Neuron (in vitro differentiated cells): Measurements from ENCODE around the gene AKAP4.

Experiments
- H2AFZ ChIP-seq: one replicate; pipeline ENCODE4 v1.6.1; 2013; ENCODE audit warnings: low read depth, mild to moderate bottlenecking, inconsistent platforms, low read length, moderate library complexity
- H3K27me3 ChIP-seq: one replicate; pipeline ENCODE4 v1.6.1; 2013; ENCODE audit warnings: low read length; ENCODE audit not compliant: insufficient read depth
- H3K36me3 ChIP-seq: one replicate; pipeline ENCODE4 v1.6.1; 2013; ENCODE audit warnings: low read length; ENCODE audit not compliant: insufficient read depth
- H3K4me1 ChIP-seq: one replicate; pipeline ENCODE4 v1.6.1; 2013; ENCODE audit warnings: low read length; ENCODE audit not compliant: insufficient read depth
- H3K4me3 ChIP-seq: 2 replicates; pipeline ENCODE4 v1.5.1; 2013; ENCODE audit warnings: mild to moderate bottlenecking, low read length, moderate library complexity
- H3K9me3 ChIP-seq: one replicate; pipeline ENCODE4 v1.6.1; 2013; ENCODE audit warnings: low read length

AKAP4 gene

DNA sequence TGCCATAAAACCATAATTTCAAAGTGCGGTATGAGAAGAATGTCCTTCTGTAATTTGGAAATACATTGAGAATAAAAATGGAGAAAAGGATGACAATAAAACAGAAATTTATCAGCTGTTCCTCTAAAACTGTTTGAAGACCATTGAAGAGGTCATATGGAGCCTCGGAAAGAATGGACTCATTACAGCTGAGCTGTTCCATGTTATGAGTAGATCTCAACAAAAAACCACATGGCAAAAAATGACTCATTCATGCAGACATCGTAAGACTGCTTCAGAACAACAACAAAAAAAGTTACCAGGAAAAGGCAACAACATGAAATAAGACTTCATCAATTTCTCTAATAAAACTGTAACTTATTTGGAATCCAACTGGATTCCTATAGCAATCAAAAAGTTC lies 39.7 kb downstream of the AKAP4 start:
- Histone ChIP-seq H3K4me1 (no peaks in the 10 kb centered on the region), H3K36me3 (no peaks in the 10 kb centered on the region), H3K4me3 (no peak overlapping the region), H3K27me3 (no peaks in the 10 kb centered on the region), H3K9me3 (no peaks in the 10 kb centered on the region), H2AFZ (no peak overlapping the region)

DNA sequence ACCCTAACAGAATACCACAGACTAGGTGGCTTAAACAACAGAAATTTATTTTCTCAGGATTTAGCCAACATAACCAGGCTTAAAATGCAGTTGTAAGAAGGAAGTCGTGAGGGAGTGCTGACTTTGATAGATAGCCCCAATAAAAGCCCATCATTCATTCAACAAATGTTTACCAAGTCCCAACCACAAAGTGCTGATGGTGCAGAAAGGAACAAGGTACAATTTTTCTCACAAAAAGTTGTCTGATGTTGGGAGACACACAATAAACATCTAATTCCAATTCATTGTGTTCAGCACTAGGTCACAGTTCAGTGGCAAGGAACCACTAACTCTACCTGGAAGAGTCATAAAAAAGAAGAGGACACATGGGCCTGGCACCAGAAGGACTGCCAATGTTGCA lies 42.2 kb downstream of the AKAP4 start:
- Histone ChIP-seq H3K4me3 (no peak overlapping the region), H3K36me3 (no peaks in the 10 kb centered on the region), H3K27me3 (no peaks in the 10 kb centered on the region), H2AFZ (no peak overlapping the region), H3K4me1 (no peaks in the 10 kb centered on the region), H3K9me3 (no peaks in the 10 kb centered on the region)

DNA sequence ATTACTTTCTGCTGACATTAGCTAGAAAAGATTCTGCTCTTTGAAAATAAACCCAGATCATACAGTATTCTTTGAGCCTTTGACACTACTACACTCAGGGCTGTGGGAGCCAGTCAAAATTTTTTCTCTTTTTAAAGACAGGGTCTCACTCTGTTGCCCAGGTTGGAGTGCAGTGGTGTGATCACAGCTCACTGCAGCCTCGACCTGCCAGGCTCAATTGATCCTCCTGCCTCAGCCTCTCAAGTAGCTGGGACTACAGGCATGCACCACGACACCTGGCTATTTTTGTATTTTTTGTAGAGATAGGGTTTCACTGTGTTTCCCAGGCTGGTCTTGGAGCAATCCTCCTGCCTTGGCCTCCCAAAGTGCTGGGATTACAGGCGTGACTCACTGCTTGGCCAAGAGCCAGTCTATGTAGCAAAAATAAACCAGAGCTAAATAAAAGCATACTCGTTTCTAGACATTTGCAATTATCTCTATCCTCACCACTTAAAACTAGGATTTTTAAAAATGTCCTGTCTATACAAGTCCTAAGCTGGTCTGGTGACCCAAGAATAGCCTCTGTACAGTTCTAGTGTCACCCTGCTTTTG lies 43.2 kb downstream of the AKAP4 start:
- Histone ChIP-seq H3K36me3 (no peaks in the 10 kb centered on the region), H3K4me1 (no peaks in the 10 kb centered on the region), H3K27me3 (no peaks in the 10 kb centered on the region), H2AFZ (no peak overlapping the region), H3K9me3 (no peaks in the 10 kb centered on the region), H3K4me3 (no peak overlapping the region)

DNA sequence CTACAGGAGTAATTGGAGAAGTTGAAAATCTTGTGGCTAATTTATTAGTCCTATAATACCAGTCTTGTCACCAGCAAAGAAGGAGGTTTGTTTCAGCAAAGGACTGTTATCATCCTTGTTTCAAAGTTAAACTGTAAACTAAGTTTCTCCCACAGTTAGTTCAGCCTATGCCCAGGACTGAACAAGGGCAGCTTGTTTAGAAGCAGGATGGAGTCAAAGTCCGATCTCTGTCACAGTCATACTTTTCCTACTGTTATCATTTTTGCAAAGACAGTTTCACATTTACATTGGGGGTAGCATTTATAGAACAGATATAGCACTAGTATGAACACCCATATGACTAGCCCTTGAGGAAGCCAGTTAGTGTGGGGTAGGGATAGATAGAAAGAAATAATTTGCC lies 46.4 kb downstream of the AKAP4 start:
- no peak overlapping the region for H2AFZ ChIP-seq
- H3K27me3 ChIP-seq = no peaks in the 10 kb centered on the region

GRCh38 chrX:50152456-50152855 lies 48.4 kb downstream of the AKAP4 start:
- Histone ChIP-seq H3K9me3 (no peaks in the 10 kb centered on the region), H2AFZ (no peak overlapping the region), H3K4me1 (no peaks in the 10 kb centered on the region), H3K36me3 (no peaks in the 10 kb centered on the region), H3K27me3 (no peaks in the 10 kb centered on the region), H3K4me3 (no peak overlapping the region)

More for the DNA sequence above, 46.4 kb downstream of the AKAP4 start:
- H3K9me3 ChIP-seq = no peaks in the 10 kb centered on the region
- H3K4me3 ChIP-seq = no peak overlapping the region
- no peaks in the 10 kb centered on the region for H3K36me3 ChIP-seq
- no peaks in the 10 kb centered on the region for H3K4me1 ChIP-seq

DNA sequence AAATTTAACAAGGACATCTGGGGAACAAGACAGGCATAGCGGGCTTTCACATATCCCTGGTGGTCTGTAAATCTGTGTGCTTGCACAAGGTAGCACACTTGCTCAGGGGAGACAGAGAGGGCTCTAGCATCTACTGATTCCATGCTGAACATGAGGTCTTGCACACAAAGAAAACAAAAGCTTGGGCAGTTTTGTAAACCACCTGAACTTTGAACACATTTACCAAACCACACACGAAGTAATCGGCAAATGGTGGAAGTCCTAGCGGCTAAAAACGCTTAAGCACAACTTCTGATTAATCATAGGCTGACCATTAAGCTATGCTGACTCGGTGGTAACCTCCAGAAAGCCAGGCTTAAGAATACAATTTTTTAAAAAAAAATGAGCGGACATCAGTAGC lies 52.8 kb downstream of the AKAP4 start:
- no peaks in the 10 kb centered on the region for H3K4me1 ChIP-seq
- no peaks in the 10 kb centered on the region for H3K9me3 ChIP-seq
- no peak overlapping the region for H2AFZ ChIP-seq
- H3K4me3 ChIP-seq = no peak overlapping the region
- H3K27me3 ChIP-seq = no peaks in the 10 kb centered on the region
- no peaks in the 10 kb centered on the region for H3K36me3 ChIP-seq
